Muscle layer of duodenum (tissue), 2 donors: ENCODE data around the gene RAB3C.
"Not testable (repeated sequence)": the region's sequence is repeated elsewhere in the genome, so short reads cannot be mapped to it uniquely, and the experiment has no call there.

Experiments used
- H3K27ac ChIP-seq: one replicate; pipeline ENCODE4 v1.7.0; 2013; ENCODE audit warnings: mild to moderate bottlenecking, low read length
- H3K27me3 ChIP-seq: one replicate; pipeline ENCODE4 v1.7.0; 2013; ENCODE audit warnings: low read depth, mild to moderate bottlenecking, control low read depth, low read length
- H3K36me3 ChIP-seq, 2 donors: one replicate each; pipeline ENCODE4 v1.7.0; 2013; ENCODE audit warnings: low read length in 2 of 2, control low read depth in 1 of 2, mild to moderate bottlenecking in 1 of 2; ENCODE audit not compliant: insufficient read depth in 2 of 2, control insufficient read depth in 1 of 2
- H3K4me1 ChIP-seq, 2 donors: one replicate each; pipeline ENCODE4 v1.7.0; 2013; ENCODE audit warnings: low read length in 2 of 2, mild to moderate bottlenecking in 2 of 2, control low read depth in 1 of 2, moderate library complexity in 1 of 2; ENCODE audit not compliant: insufficient read depth in 2 of 2, control insufficient read depth in 1 of 2
- H3K4me3 ChIP-seq, 2 donors: one replicate each; pipeline ENCODE4 v1.7.0; 2013; ENCODE audit warnings: low read length in 2 of 2, low read depth in 1 of 2, mild to moderate bottlenecking in 1 of 2
- H3K9me3 ChIP-seq, 2 donors: one replicate each; pipeline ENCODE4 v1.7.0; 2013; ENCODE audit warnings: low read length in 2 of 2, control low read depth in 1 of 2, mild to moderate bottlenecking in 1 of 2; ENCODE audit not compliant: control insufficient read depth in 1 of 2
- donor health status: healthy.

RAB3C gene

DNA sequence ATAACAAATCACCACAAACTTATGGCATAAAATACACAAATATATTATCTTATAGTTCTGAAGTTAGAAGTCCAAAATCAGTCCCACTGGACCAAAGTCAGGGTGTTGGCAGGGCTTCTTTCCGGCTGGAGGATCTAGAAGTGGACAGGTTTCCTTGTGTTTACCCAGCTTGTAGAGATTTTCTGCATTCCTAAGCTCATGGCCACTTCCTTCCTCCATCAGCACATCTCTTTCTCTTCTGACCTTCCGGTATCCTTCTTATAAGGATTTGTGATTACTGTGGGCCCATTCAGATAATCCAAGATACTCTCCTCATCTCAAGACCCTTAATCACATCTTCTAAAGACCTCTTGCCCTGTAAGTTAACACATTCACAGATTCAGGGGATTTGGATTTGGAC, 97.6 kb downstream of the RAB3C start:
- H3K4me1 ChIP-seq, result no peaks in the 10 kb centered on the region
- H3K27me3 ChIP-seq, result no peaks in the 10 kb centered on the region
- no peak overlapping the region for H3K4me3 ChIP-seq
- no peaks in the 10 kb centered on the region for H3K9me3 ChIP-seq
- H3K36me3 ChIP-seq, result no peaks in the 10 kb centered on the region
- H3K27ac ChIP-seq, result no peak overlapping the region

DNA sequence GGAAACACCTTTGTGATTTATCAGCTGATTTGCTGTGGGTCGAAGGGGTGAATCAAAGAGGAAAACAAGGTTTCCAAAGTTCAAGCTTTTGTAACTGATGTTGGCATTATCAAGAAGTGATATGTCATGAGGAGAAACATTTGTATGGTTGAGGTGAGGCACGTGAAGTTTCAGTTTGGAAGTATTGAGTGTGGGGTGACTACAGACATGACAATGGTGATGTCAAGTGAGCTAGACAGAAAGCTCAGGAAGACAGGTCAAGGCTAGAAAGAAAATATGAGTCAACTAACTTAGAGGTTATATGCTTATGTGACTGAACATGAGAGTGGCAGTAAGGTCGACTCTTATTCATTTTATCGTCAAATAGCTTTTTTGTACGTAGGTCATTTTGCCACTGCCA, 99.1 kb downstream of the RAB3C start:
- Histone ChIP-seq H3K27ac (no peak overlapping the region), H3K4me1 (no peaks in the 10 kb centered on the region), H3K27me3 (no peaks in the 10 kb centered on the region), H3K36me3 (no peaks in the 10 kb centered on the region), H3K9me3 (no peaks in the 10 kb centered on the region), H3K4me3 (no peak overlapping the region)

DNA sequence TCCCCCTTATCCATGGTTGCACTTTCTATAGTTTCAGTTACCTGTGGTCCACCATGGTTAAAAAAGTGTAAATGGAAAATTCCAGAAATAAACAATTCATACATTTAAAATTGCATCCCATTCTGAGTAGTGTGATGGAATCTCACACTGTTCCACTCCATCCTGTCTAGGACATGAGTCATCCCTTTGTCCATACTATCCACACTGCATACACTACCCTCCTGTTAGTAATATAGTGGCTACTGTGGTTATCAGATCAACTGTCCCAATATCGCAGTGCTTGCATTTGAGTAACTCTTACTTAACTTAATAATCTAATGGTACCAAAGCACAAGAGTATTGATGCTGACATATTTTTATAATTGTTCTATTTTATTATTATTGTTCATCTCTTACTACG, 100.7 kb downstream of the RAB3C start:
- H3K27me3 ChIP-seq, result no peaks in the 10 kb centered on the region
- no peaks in the 10 kb centered on the region for H3K36me3 ChIP-seq
- H3K27ac ChIP-seq, result no peak overlapping the region
- H3K9me3 ChIP-seq, result no peaks in the 10 kb centered on the region
- H3K4me3 ChIP-seq, result no peak overlapping the region
- H3K4me1 ChIP-seq, result no peaks in the 10 kb centered on the region

DNA sequence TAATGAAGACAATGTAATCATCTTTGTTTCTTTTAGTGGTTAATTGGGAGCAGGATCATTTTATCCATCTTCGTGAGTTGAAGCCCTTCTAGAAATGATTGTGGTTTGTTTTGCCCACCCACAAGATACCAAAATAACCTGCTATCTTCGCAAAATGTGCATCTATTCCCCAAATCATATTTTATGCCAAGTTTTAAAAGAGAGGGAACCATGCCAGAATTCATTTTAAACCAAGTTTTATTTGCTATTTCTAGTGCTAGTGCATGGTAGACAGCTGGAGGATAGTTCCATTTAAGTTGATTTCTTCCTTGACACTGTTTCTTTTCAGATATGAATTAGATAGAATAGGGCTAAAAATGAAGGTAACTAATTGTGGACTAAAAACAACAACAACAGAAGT, 104.2 kb downstream of the RAB3C start:
- Histone ChIP-seq H3K27ac (no peak overlapping the region), H3K36me3 (no peaks in the 10 kb centered on the region), H3K9me3 (no peaks in the 10 kb centered on the region), H3K27me3 (no peaks in the 10 kb centered on the region), H3K4me3 (no peak overlapping the region), H3K4me1 (no peaks in the 10 kb centered on the region)

DNA sequence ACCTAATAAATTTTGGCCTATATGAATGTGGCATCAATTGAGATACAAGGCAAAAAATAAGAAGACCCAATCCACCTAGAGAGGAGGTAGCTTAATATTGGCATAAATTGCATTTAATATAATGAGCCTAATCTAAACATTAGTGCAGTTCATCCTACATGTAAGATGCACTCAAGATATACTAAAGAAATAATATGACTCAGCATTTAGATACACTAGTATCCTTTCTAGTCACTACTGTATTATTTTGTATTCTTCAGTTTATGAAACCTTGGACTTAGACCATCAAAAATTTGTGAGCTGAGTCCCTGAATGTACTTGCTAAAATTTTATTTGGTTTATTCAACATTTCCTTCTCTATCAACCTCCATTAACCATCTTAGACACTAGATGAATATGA, 104.7 kb downstream of the RAB3C start:
- no peak overlapping the region for H3K27ac ChIP-seq
- H3K9me3 ChIP-seq, result no peaks in the 10 kb centered on the region
- no peaks in the 10 kb centered on the region for H3K27me3 ChIP-seq
- H3K36me3 ChIP-seq, result no peaks in the 10 kb centered on the region
- no peak overlapping the region for H3K4me3 ChIP-seq
- H3K4me1 ChIP-seq, result no peaks in the 10 kb centered on the region

DNA sequence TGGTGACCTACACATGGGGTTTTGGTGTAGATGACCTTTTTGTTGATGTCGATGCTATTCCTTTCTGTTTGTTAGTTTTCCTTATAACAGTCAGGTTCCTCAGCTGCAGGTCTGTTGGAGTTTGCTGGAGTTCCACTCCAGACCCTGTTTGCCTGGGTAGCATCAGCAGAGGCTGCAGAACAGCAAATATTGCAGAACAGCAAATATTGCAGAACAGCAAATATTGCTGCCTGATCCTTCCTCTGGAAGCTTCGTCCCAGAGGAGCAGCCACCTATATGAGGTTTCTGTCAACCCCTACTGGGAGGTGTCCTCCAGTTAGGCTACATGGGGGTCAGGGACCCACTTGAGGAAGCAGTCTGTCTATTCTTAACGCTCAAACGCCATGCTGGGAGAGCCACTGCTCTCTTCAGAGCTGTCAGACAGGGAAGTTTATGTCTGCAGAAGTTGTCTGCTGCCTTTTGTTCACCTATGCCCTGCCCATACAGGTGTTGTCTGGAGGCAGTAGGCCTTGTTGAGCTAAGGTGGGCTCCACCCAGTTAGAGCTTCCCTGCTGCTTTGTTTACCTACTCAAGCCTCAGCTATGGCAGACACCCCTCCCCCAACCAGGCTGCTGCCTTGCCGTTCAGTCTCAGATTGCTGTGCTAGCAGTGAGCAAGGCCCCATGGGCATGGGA, 116.3 kb downstream of the RAB3C start:
- not testable (repeated sequence) for H3K4me1 ChIP-seq, H3K27ac ChIP-seq, H3K27me3 ChIP-seq, H3K4me3 ChIP-seq, H3K36me3 ChIP-seq, H3K9me3 ChIP-seq

DNA sequence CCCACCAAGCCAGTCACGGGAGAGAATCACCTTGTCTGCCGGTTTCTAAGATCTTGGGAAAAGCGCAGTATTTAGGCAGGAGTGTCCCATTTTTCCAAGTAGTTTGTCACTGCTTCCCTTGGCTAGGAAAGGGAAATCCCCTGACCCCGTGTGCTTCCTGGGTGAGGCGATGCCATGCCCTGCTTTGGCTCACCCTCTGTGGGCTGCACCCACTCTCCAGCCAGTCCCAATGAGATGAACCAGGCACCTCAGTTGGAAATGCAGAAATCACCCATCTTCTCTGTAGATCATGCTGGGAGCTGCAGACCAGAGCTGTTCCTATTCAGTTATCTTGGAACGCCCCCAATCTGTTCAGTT, 116.9 kb downstream of the RAB3C start:
- Histone ChIP-seq H3K27me3 (no peaks in the 10 kb centered on the region), H3K4me3 (no peak overlapping the region), H3K27ac (no peak overlapping the region), H3K36me3 (no peaks in the 10 kb centered on the region), H3K4me1 (no peaks in the 10 kb centered on the region), H3K9me3 (no peaks in the 10 kb centered on the region)

DNA sequence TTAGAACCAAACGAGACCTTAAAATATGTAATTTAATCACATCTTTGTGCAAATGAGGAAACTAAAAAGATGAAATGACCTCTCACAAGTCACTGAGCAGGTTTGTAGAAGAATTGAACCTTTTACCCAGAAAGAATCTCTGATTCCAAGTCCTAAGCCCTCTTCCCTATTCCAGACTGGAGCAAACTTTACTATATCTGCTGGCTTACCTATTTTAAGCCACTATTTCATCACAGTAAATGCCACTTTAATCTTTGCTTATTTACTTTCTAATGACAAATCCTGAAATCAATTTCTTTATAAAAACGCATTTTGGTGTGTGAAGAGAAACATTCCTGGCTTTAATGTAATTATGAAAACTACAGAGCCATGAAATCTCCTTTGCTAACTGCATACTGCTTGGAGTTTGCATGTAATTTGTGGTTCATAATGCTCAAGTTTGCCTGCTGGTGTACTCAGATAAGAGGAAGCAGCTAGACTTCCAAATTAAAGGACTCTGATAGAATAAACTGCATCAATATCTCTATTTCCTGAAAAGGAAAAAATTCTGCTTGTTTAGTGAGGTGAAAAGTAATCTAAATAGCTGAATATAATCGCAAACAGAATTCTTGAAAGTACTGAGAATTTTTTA, 121.2 kb downstream of the RAB3C start:
- Histone ChIP-seq H3K4me1 (no peaks in the 10 kb centered on the region), H3K9me3 (no peaks in the 10 kb centered on the region), H3K36me3 (no peaks in the 10 kb centered on the region), H3K27ac (no peak overlapping the region), H3K4me3 (no peak overlapping the region), H3K27me3 (no peaks in the 10 kb centered on the region)

DNA sequence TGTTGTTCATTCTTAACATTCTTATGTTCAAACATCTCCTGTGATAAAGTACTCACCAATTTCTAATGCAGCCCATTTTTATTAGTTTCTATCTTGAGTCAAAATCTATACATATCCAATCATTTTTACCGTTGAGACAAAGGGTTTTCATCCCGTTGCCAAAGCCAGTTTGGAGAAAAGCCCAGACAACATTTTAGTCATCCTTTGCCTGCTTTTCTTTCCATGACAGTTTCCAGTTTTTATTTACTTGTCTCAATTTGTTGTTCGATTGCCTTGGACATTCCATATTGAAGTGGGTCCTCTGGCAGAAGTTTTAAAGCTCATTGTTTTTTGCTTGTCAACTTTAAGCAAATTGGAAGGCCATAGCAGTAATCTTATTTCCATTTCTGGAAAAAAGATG, 123.9 kb downstream of the RAB3C start:
- Histone ChIP-seq H3K4me3 (no peak overlapping the region), H3K9me3 (no peaks in the 10 kb centered on the region), H3K27me3 (no peaks in the 10 kb centered on the region), H3K27ac (no peak overlapping the region), H3K4me1 (no peaks in the 10 kb centered on the region), H3K36me3 (no peaks in the 10 kb centered on the region)

DNA sequence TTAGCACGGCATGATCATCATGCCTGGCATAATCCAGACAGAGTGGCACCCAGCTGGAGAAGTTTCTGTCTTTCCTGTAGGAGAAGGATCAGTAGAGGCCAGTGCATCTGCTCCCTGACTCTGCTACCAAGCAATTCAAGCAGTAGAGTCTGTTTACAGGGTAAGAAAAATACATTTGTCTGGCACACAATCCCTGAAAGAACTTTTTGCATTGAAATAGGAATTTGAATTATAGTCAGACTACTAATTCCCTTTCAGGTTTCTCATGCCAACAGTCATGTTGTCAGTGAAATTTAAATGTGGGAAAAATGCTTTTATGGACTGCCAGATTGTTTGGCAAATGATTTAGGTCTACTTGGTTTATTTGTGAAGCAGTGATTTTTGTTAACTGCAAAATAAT, 125.6 kb downstream of the RAB3C start:
- Histone ChIP-seq H3K27me3 (no peaks in the 10 kb centered on the region), H3K4me3 (no peak overlapping the region), H3K4me1 (no peaks in the 10 kb centered on the region), H3K36me3 (no peaks in the 10 kb centered on the region), H3K27ac (no peak overlapping the region), H3K9me3 (no peaks in the 10 kb centered on the region)

DNA sequence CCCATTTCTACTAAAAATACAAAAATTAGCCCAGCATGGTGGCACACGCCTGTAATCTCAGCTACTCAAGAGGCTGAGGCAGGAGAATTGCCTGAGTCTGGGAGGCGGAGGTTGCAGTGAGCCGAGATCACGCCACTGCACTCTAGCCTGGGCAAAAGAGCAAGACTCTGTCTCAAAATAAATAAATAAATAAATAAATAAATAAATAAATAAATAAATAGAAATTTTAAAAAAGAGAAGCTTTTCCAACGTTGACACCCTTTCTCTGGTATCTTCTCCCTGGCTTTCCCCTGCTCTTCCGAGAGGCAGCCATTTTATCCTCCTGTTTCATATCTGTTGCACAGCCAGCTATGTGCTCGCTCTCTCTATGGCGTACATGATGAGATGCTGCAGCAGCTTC, 127.5 kb downstream of the RAB3C start:
- H3K27me3 ChIP-seq, H3K36me3 ChIP-seq, H3K4me3 ChIP-seq, H3K4me1 ChIP-seq, H3K9me3 ChIP-seq, H3K27ac ChIP-seq: not testable (repeated sequence)

DNA sequence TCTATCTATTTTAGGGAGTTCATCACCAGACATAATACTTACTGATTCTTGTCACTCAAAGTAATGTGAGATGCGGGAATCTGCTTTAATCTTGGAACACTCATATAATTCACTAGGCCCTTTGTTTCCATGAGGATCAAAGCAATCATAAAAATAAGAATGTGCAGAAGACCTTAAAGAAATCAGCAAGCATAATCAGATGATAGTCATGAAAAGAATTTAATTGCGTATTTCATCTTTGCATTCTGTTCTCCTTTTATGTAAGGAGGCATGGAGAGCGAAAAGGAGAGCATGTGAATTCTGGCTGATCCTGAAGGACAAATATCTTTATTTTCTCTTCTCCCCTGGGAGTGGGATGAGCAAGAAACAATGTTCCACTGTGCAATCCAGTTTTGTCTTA, 128.0 kb downstream of the RAB3C start:
- Histone ChIP-seq H3K4me3 (no peak overlapping the region), H3K36me3 (no peaks in the 10 kb centered on the region), H3K27me3 (no peaks in the 10 kb centered on the region), H3K9me3 (peaks cover 0 to 5% of the 10 kb centered on the region in 2 donors), H3K27ac (no peak overlapping the region), H3K4me1 (no peaks in the 10 kb centered on the region)
